NCI-H1417 treated with DMSO at 0.1 percent for 48 hours (cell line): ENCODE data around the gene AMY1B.
"Not testable (repeated sequence)": the region's sequence is repeated elsewhere in the genome, so short reads cannot be mapped to it uniquely, and the experiment has no call there.

Source experiments
- DNase-seq: peaks from one replicate; lab custom pipeline; 2025; lab: John Stamatoyannopoulos, UW

AMY1B gene

DNA sequence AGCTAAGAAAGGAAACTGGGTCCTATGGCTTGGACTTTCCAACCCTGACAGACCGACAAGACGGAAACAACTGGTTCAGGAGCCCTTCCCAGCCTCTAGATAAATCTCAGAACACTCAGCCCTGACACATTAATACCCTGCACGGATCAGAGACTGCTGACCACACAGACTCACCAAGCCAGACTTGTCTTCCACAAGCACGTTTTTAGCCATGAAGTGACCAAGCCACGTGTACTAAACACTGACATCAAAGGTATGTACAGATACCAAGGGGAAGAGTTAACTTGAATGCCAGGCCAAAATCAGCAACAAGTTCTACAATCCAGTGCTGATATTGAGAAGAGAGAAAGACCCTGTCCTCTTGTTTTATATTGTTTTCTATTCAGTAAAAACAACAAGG lies at the start of gene AMY1B:
AMY1B (minus strand) TSS at position 101 of the 400 bp plus-strand sequence. CDS start 571 bp downstream, outside the sequence.
- not testable (repeated sequence) for DNase-seq

DNA sequence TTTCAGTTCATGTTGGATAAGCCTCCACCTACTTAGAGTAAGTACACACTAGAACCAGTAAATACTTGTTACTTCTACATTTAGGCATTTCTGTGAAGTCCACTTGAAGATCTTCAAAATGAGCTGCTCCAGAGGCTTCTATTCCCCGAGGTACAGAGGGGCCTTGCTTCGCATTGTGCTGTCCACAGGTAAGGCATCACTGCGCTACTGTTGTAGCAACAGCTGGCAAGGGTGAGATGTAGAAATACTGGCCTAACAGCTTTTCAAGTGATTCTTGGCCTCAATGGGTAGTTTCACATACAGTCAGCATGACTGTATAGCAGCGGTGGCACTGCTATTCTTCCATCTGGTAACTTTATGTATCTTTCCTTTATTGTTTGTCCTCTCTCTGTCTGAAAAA lies 49.0 kb upstream of the AMY1B start:
- not testable (repeated sequence) for DNase-seq

DNA sequence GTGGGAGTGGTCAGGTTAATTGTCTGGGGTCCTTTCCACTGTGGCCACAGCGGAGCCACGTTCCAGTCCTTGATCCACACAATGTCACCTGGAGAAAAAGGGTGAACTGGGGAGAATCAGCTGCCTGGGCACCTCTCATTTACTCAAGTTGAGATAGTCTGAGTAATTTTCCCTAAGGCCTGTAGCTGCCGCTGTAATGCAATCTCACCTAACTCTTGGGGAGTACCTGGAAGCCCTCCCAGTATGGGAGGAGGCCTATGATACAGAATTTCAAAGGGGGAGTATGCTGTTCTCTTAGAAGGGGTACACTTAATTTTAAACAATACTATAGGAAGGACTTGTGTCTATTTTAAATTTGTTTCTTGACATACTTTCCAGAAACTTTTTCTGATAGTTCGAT lies 48.4 kb upstream of the AMY1B start:
- not testable (repeated sequence) for DNase-seq

DNA sequence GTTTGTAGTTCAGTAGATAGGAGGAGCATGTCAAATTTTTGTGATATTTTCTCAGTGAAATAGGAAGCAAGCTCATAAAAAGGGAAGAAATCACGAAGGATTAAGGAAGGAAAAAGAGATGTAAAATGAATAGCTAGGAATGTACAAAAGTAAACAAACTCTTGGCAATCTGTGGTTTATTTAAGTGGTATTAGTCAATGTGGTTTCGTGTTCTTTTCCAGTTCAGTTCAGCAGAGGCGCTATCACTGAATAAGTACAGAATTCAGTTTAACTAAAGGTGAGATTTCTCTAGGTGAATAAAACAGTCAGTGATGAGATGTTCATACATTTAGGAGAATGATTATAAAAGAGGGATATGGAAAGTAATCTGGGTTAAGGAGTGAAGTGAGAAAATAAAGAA lies 42.0 kb upstream of the AMY1B start:
- DNase-seq: not testable (repeated sequence)

DNA sequence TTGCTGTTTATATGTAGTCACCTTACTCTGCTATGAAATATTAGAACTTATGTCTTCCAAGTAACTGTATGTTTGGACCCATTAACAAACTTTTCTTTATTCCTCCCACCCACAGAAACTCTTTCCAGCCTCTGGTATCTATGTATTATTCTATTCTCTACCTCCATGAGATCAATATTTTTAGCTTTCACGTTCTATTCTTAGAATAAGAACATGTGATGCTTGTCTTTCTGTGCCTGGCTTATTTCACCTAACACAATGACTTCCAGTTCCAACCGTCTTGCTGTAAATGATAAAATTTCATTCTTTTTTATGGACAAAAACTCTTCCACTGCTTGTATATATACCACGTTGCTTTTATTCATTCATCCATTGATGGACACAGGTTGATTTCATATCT lies 39.3 kb upstream of the AMY1B start:
- not testable (repeated sequence) for DNase-seq

DNA sequence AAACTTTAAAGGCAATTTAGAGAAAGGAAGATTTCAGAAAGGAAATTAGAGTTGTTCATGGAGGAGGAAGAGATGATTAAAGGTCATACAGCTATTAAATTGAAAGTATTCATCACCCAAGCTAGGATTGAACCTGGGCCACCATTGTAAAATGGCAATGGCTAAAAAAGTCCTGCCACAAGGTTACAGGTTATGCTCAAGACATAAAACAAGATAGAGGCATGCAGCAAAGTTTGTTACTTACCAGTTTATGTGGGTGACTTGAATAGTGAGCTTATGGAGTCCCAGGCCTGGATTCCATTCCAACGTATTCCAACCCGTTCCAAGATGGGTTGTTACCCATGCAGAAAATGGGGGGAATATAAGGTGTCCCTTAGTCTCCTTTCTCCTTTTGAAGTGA lies 25.5 kb upstream of the AMY1B start:
- not testable (repeated sequence) for DNase-seq

DNA sequence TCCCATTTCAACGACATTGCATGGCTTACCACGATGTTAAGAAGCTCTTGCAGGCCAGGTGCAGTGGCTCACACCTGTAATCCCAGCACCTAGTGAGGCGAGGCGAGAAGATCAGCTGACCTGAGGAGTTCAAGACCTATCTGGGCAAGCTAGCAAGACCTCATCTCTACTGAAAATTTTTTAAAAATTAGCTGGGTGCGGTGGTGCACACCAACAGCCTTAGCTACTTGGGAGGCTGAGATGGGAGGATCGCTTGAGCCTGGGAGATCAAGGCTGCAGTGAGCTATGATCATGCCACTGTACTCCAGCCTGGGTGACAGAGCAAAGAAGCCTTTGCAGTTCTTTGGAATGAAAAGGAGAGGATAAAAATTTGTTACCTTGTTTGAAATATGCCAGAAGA lies 21.4 kb upstream of the AMY1B start:
- DNase-seq: not testable (repeated sequence)

DNA sequence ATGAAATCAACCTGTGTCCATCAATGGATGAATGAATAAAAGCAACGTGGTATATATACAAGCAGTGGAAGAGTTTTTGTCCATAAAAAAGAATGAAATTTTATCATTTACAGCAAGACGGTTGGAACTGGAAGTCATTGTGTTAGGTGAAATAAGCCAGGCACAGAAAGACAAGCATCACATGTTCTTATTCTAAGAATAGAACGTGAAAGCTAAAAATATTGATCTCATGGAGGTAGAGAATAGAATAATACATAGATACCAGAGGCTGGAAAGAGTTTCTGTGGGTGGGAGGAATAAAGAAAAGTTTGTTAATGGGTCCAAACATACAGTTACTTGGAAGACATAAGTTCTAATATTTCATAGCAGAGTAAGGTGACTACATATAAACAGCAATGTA lies 14.4 kb upstream of the AMY1B start:
- DNase-seq: not testable (repeated sequence)

DNA sequence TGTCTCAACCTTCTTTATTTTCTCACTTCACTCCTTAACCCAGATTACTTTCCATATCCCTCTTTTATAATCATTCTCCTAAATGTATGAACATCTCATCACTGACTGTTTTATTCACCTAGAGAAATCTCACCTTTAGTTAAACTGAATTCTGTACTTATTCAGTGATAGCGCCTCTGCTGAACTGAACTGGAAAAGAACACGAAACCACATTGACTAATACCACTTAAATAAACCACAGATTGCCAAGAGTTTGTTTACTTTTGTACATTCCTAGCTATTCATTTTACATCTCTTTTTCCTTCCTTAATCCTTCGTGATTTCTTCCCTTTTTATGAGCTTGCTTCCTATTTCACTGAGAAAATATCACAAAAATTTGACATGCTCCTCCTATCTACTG lies 11.7 kb upstream of the AMY1B start:
- not testable (repeated sequence) for DNase-seq

DNA sequence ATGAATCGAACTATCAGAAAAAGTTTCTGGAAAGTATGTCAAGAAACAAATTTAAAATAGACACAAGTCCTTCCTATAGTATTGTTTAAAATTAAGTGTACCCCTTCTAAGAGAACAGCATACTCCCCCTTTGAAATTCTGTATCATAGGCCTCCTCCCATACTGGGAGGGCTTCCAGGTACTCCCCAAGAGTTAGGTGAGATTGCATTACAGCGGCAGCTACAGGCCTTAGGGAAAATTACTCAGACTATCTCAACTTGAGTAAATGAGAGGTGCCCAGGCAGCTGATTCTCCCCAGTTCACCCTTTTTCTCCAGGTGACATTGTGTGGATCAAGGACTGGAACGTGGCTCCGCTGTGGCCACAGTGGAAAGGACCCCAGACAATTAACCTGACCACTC lies 5.2 kb upstream of the AMY1B start:
- not testable (repeated sequence) for DNase-seq

DNA sequence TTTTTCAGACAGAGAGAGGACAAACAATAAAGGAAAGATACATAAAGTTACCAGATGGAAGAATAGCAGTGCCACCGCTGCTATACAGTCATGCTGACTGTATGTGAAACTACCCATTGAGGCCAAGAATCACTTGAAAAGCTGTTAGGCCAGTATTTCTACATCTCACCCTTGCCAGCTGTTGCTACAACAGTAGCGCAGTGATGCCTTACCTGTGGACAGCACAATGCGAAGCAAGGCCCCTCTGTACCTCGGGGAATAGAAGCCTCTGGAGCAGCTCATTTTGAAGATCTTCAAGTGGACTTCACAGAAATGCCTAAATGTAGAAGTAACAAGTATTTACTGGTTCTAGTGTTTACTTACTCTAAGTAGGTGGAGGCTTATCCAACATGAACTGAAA lies 4.7 kb upstream of the AMY1B start:
- not testable (repeated sequence) for DNase-seq

DNA sequence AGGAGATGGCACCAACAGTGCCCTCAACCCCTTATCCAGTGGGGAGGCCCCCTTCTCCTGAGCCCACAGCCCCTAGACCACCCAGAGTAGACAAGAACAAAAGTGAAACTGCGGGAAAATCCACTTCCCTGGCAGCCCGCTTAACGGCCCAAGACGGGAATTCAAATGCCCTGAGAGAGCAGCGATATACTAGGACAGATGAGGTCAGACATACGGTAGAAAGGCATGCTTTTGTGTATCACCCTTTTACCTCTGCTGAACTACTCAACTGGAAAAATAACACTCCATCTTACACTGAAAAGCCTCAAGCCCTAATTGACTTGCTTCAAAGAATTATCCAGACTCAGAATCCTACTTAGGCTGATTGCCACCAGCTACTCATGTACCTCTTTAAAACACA lies 1.4 kb upstream of the AMY1B start:
- not testable (repeated sequence) for DNase-seq

DNA sequence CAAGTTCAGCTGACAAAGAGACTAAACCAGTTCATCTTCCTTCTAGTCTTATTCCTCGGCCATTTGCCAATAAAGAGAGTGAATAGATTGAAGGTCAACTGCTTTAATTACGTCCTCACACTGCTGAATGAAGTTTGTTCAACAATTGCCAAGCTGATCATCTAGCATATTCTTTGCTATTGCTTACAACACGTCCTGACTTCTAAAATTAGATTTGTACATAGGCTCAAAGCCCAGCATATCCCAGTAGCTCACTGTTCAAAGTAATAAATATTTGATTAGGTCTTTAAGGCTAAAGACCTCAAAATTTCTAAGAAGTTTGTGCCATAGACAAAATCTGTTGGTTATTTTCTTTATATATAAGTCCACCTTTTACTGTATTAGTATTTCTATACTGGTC lies 19.7 kb downstream of the AMY1B start:
- DNase-seq: not testable (repeated sequence)

DNA sequence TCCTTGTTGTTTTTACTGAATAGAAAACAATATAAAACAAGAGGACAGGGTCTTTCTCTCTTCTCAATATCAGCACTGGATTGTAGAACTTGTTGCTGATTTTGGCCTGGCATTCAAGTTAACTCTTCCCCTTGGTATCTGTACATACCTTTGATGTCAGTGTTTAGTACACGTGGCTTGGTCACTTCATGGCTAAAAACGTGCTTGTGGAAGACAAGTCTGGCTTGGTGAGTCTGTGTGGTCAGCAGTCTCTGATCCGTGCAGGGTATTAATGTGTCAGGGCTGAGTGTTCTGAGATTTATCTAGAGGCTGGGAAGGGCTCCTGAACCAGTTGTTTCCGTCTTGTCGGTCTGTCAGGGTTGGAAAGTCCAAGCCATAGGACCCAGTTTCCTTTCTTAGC lies 40.5 kb downstream of the AMY1B start, which contains the start of gene AMY1A:
AMY1A (plus strand) TSS at position 301 of the 400 bp plus-strand sequence. CDS start 571 bp downstream, outside the sequence.
- DNase-seq: not testable (repeated sequence)

DNA sequence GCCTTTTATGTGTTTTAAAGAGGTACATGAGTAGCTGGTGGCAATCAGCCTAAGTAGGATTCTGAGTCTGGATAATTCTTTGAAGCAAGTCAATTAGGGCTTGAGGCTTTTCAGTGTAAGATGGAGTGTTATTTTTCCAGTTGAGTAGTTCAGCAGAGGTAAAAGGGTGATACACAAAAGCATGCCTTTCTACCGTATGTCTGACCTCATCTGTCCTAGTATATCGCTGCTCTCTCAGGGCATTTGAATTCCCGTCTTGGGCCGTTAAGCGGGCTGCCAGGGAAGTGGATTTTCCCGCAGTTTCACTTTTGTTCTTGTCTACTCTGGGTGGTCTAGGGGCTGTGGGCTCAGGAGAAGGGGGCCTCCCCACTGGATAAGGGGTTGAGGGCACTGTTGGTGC lies 41.9 kb downstream of the AMY1B start:
- not testable (repeated sequence) for DNase-seq

DNA sequence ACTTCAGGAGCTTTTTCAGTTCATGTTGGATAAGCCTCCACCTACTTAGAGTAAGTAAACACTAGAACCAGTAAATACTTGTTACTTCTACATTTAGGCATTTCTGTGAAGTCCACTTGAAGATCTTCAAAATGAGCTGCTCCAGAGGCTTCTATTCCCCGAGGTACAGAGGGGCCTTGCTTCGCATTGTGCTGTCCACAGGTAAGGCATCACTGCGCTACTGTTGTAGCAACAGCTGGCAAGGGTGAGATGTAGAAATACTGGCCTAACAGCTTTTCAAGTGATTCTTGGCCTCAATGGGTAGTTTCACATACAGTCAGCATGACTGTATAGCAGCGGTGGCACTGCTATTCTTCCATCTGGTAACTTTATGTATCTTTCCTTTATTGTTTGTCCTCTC lies 45.1 kb downstream of the AMY1B start:
- DNase-seq: not testable (repeated sequence)

DNA sequence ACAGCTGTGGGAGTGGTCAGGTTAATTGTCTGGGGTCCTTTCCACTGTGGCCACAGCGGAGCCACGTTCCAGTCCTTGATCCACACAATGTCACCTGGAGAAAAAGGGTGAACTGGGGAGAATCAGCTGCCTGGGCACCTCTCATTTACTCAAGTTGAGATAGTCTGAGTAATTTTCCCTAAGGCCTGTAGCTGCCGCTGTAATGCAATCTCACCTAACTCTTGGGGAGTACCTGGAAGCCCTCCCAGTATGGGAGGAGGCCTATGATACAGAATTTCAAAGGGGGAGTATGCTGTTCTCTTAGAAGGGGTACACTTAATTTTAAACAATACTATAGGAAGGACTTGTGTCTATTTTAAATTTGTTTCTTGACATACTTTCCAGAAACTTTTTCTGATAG lies 45.7 kb downstream of the AMY1B start:
- DNase-seq: not testable (repeated sequence)

DNA sequence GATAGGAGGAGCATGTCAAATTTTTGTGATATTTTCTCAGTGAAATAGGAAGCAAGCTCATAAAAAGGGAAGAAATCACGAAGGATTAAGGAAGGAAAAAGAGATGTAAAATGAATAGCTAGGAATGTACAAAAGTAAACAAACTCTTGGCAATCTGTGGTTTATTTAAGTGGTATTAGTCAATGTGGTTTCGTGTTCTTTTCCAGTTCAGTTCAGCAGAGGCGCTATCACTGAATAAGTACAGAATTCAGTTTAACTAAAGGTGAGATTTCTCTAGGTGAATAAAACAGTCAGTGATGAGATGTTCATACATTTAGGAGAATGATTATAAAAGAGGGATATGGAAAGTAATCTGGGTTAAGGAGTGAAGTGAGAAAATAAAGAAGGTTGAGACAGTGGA lies 52.1 kb downstream of the AMY1B start:
- not testable (repeated sequence) for DNase-seq

DNA sequence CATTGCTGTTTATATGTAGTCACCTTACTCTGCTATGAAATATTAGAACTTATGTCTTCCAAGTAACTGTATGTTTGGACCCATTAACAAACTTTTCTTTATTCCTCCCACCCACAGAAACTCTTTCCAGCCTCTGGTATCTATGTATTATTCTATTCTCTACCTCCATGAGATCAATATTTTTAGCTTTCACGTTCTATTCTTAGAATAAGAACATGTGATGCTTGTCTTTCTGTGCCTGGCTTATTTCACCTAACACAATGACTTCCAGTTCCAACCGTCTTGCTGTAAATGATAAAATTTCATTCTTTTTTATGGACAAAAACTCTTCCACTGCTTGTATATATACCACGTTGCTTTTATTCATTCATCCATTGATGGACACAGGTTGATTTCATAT lies 54.8 kb downstream of the AMY1B start:
- not testable (repeated sequence) for DNase-seq
